GM04504 (cell line): ENCODE data around the gene ARPP19.
"Not testable (repeated sequence)": the region's sequence is repeated elsewhere in the genome, so short reads cannot be mapped to it uniquely, and the experiment has no call there.

Experiments used
- DNase-seq: peaks from one replicate; pipeline ENCODE4 v3.0.0-alpha.2; 2012; ENCODE audit warnings: low read depth

Gene ARPP19, protein sequence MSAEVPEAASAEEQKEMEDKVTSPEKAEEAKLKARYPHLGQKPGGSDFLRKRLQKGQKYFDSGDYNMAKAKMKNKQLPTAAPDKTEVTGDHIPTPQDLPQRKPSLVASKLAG

DNA sequence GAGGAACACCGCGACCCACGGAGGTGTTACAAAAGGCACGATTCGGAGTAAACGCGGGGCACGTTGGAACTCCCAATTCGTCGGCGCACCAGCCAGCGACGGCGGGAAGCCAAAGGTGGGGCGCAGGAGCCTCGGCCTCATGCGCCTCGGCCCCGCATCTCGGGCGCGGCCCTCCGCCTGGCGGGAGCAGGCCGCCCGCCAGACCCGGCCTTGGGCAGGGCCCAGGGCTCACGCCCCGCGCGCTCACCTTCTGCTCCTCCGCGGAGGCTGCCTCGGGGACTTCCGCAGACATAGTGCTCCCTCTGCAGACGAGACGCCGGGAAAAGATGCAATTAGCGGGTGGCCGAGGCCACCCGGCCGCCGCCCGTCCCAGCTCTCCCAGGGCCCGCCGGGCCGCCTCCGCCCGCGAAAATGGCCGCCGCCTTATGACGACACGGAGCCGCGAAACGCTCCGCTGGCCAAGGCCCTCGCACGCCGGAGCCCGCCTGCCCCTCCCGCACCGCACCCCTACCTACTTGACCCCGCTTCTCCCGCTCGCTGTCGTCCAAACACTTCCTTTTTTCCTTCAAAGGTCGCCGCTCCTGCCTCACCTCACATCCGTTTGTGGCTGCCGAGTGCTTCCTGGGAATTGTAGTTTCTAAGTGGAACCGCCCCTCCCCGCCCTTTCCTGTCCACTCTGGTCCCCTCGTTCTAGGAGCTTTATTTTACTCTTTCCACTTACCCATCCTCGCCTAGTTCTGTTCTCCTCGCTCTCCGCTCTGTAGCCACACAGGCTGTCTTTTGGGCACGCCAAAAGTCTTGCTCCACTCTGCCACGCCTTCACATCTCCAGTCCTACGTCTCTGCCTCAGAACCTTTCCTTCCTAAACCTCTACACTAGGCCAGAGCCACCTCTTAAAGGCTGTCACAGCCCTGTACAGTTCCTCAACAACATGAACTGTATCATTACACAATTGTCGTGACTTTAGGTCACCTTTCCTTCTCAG, at the start of gene ARPP19:
Gene ARPP19 (minus strand): TSS at position 430 of the 985 bp plus-strand sequence. CDS start 138 bp downstream, at position 292.
- peak; percentile 68 for DNase-seq

DNA sequence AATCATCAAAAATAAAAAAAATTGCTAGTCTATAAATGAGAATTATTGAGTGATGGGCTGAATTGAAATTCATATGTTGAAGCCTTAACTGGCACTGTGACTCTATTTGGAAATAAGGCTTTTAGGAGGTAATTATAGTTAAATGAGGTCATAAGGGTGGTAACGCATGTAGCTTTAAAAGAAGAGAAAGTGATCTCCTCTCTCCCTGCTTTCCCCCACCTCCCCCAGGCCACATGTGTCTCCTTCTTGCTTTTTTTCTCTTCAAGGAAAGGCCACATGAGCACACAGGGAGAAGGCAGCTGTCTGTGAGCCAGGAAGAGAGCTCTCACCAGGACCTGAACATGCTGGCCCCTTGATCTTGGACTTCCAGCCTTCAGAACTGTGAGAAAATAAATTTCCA, 48.2 kb upstream of the ARPP19 start:
- no peak for DNase-seq

DNA sequence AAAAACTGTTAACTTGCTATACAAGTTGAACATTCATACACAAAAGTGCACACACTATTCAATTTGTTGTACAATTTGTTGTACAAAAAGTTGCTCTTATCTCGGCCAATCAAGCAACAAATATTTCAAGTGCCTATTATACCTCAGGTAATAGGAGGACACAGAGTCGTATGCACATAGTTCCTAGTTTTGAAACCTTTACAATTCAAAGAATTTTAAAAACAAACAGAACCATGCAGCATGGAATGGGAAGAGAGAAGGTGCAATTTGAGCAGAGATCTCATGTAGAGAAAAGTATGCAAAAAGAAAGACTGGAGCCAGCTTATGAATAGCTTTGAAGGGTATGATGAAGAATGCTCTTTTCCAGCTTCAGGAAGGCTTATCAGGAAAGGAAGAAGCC, 46.5 kb upstream of the ARPP19 start:
- DNase-seq: no peak

DNA sequence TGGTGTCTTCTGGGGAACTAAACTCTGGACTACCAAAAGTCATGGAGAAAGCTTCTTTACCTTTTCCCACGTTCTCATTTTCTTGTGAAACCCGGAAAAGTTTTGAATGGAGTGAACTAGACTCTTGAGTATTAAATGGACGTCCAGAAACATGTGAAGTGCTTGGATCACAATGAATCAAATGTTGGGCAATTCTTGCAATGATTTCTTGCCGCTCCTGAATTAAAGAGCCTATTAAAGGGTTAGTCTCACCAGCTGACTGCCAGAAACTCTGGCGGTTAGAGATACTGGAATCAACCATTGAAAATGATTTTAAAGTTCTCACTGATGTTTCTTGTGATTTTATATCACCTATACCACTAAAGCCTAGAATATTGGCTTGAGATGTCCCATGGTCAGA, 40.8 kb upstream of the ARPP19 start:
- DNase-seq: no peak

DNA sequence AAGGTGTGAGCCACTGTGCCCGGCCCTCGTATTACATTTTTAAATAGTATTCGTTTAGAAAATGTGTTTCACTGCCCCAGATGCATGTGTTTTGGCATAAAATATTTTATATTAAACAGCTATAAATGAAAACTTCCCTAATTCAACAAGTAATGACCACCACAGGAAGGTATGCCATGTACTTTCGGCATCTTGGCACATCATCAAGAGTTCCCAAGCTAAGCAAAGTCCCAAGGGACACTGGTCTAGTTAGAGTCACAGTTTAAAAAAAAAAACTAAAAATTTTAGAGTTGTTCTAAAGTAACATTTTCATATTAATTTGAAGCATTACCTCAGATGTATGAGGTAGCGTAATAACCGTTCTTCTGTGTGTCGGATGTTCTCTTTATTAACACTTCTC, 15.6 kb upstream of the ARPP19 start:
- no peak for DNase-seq

DNA sequence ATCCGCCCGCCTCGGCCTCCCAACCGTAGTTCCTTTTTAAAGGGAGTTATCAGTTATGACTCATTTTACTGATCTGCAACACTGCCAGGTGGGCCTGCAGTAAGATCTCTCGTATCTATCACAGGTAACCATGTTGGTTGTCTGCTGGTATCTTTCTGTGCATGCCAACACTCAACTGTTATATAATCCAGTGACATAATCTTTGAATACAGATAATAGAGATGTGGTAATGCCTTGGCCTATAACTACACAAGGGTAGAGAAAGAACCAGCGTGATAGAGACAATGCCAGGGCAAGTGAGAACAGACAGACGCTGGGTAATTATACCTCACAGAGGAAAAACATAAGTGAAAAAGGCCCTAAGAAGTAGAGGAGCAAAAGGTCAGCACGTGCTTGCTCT, 11.0 kb upstream of the ARPP19 start:
- DNase-seq: no peak

DNA sequence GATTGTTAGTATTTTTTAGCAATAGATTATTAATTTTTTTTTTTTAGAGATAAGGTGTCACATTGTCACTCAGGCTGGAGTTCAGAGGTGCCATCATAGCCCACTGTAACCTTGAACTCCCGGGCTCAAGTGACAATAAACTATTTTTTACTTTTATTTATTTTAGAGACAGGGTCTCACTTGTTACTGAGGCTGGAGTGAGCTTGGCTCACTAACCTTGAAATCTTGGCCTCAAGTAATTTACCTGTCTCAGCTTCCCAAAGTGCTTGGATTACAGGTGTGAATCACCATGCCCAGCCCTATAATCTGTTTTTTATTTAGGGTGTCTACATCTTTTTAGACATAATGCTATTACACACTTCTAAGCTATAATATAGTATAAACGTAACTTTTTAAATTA, 7.9 kb upstream of the ARPP19 start:
- DNase-seq: no peak

DNA sequence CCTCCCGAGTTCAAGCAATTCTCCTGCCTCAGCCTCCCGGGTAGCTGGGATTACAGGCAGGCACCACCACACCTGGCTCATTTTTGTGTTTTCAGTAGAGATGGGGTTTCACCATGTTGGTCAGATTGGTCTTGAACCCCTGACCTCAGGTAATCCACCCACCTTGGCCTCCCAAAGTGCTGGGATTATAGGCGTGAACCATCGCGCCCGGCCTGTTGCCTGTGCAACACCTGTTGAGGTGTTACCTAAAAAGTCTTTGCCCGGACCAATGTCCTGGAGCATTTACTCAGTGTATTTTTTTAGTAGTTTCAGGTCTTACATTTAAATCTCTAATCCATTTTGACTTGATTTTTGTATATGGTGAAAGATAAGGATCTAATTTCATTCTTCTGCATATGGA, 6.7 kb upstream of the ARPP19 start:
- DNase-seq: not testable (repeated sequence)

DNA sequence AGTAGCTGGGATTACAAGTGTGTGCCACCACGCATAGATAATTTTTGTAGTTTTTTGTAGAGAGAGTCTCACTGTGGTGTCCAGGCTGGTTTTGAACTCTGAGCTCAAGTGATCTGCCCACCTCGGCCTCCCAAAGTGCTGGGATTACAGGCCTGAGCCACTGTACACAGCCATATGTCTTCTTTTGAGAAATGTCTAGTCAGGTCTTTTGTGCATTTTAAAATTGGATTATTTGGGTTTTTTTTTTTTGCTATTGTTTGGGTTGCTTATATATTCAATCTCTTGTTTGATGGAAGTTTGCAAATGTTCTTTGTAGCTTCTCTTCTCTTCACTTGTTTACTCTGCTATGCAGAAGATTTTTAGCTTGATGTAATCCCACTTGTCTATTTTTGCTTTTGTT, 6.2 kb upstream of the ARPP19 start:
- no peak for DNase-seq

DNA sequence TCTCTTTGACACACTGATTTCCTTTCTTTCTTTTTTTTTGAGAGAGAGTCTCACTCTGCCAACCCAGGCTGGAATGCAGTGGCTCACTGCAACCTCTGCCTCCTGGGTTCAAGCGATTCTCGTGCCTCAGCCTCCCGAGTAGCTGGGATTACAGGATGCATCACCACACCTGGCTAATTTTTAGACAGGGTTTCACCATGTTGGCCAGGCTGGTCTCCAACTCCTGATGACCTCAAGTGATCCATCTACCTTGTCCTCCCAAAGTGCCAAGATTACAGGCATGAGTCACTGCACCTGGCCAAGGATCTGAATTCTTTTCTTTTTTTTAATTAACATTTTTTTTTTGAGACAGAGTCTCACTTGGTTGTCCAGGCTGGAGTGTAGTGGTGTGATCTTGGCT, 5.8 kb upstream of the ARPP19 start:
- DNase-seq: not testable (repeated sequence)

DNA sequence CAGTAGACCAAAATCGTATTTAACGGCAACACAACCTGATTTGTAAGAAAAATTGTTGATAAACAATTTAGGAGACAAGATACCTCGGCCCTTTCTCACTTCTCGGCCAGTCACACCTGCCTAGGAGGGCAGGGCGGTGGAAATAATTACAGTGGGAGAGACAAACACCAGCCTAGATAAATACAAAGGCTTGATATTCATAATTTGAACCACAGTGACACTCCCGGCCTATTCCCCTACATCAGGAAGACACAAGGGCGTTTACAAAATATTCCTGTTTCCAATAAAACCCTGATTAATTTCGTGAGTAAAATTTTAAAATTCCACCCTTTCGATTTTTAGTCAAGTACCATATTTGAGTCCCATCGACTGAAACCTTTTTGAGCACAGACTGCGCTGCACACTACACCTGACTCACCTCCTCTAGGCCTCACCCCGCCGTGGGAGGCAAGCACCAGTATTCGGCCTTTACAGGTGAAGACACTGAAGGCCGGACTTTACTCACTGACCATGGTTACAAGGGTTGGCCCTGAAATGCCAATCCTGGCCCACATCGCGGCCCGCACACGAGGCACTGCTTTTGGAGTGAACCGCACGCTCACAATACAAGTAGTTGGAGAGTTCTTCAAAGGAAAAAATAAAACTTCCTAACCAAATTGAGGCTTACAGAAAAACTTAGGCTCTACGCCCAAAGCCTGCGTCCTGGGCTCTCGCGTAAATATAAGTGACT, 794 bp downstream of the ARPP19 start:
- DNase-seq: no peak

DNA sequence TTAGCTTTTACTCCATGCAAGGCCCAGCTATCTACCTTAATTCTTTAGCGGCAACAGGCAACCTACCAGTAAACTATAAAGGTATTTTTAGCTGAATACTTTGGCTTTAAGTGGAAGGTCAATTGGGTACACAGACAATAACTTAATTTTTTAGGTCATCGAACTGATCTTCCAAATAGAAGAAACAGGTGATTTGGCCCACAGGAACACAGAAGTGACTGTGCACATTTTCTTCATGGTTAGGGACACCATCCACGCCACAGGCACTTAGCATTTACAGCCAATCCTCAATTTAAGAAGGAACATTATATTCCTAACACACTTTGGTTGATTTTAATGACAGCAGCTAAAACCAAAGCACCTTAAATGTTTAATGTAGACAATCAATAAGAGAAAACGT, 1.9 kb downstream of the ARPP19 start:
- no peak for DNase-seq

DNA sequence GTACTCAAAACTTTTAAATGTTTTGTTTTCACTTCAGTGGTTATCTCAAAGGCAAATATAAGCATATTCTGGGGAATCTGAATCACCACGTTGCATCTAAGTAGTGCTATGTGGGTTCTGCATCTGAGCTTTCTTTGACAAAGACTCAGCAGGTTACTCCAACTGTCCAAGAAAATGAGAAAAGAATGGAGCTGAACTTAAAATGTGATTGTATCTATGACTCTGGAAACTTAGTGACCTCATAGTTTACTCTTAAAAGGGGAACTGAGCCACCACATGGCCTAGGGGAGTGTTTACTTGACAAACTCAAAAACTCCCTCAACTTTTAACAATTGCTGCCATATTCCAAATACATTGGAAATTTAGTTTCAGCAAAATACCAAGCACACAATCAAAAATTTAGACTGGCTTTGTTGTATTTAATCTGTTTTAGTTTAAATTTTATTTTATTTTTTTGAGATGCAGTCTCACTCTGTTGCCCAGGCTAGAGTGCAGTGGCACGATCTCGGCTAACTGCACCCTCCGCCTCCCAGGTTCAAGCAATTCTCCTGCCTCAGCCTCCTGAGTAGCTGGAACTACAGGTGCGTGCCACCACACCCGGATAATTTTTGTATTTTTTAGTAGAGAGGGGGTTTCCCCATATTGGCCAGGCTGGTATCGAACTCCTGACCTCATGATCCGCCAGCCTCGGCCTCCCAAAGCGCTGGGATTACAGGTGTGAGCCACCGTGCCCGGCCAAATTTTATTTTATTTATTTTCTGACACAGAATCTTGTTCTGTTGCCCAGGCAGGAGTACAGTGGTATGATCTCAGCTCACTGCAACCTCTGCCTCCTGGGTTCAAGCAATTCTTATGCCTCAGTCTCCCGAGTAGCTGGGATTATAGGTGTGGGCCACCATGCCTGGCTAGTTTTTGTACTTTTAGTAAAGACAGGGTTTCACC, 3.1 kb downstream of the ARPP19 start:
- DNase-seq: not testable (repeated sequence)

DNA sequence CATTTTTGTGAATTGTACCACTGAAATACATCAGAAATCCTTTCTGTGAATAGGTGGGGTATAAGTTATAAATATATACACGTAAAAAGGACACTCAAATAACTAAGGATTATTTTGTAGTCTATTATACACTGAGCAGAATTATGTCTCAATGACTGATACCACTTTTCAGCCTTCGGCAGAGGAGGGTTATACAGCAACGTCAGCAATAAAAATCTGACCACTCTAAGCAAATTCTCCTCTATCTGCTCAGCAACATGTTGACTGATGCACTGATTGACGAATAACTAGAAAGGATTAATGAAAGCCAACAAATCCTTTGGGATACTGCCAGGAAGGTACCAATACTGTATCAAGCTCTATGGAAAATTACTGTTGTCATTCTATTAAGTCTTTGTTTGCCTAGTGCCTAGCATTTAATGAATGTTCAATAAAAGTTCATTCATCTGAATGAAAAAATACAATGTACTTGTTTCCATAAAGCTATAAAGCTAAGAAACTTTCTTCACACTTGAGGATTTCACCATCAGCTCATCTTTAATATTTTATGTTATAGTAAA, 5.2 kb downstream of the ARPP19 start:
- DNase-seq: no peak

DNA sequence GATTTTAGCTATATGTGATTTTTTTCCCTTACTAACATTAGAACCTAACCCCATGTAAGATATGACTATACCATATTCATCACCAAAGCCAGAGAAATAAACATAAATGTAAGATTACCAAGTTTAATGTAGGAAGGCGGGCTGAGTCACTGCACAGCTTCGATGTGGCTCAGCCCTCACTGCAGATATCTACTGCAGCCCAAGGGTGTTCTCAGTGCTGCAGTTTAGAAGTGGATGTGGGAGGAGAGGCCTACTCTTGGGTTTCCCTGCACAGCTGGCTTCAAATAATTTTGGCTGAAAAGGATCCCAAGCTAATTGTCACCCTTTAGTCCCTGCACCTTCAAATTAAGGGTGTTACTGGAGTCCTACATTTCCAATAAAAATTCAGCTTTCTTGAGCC, 9.3 kb downstream of the ARPP19 start:
- DNase-seq: no peak

DNA sequence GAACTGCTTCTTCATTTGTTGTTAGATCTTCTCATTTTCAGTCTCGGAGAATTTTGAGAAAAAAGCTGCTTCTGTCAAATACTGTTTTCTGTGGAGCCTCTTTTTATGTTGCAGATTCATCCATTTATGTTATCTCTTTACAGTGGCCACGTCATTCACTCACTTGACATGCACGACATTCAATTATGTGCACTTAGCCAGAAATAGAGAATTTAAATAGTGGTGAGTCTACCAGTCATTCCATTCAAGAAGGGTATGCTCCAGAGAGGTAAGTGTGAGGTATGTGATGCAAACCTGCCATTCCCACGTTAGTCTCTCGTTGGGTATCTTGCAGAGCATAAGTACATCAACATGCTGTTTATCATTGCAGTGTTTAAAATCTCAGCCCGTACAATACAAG, 9.8 kb downstream of the ARPP19 start:
- DNase-seq: no peak

DNA sequence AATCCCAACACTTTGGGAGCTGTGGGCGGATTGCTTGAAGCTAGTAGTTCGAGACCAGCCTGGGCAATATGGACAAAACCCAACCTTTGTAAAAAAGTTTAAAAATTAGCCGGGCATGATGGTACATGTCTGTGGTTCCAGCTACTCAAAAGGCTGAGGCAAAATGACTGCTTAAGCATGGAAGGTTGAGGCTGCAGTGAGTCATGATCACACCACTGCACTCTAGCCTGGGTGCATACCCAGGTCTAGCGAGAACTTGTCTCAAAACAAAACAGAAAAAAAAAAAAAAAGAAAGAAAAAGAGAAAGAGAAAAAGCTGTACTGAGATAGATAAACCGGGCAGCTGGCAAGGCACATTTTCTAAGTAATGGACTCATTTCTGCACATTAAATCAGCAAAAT, 10.6 kb downstream of the ARPP19 start:
- DNase-seq: no peak

DNA sequence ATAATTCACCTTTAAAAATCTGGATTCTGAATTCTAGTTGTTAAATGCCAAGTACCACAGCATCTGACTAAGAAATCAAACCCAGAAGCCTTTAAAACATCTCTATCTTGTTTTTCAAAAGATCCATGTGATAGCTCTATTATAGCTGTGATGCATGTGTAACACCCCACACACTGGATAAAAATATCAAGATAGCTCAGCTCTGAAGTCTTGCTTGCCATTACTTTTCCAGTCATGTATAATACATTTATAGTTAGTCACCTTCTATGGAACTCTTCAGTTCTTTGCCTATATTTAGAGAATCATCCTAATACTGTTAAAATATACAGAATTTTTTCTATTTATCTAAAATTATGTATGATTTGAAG, 11.6 kb downstream of the ARPP19 start:
- no peak for DNase-seq

DNA sequence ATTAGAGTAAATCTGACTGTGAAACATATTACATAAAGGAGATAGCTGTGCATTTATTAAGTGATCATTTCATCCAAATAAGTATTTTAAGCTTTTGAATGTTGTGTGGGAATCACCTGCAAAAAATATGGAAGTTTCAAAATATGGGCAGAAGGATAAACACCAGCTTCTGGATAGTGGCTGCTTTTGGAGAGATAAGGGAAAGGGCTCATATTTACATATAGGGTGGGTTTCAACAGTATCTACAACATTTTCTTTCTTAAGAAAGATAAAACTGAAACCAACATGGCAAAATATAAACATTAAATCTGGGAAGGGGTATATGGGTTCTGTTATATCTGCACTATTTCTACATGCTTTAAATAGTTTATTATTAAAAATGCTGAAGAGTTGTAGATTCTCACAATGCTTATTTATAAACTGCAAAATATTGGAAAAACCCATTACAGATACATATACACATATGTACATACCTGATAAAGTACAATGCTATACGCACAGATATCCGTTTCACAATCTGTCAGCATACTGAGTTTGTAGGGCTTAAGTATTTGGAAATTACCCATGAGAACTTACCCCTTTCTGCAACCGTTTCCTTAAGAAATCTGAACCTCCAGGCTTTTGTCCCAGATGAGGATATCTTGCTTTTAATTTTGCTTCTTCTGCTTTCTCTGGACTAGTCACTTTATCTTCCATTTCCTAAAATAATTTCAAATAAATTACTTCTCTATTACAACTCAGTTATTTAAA, 12.1 kb downstream of the ARPP19 start:
- DNase-seq: no peak

DNA sequence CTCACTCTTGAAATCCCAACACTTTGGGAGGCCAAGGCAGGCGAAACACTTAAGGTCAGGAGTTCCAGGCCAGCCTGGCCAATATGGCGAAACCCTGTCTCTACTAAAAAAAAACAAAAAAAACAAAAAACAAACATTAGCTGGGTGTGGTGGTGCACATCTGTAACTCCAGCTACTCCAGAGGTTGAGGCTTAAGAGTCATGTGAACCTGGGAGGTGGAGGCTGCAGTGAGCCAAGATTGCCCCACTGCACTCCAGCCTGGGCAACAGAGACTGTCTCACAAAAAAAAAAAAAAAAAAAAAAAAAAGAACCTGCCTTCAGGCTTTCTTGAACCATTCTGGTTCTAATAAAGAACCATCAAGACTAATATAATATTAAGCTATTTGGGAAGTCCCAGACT, 16.5 kb downstream of the ARPP19 start:
- DNase-seq: no peak

DNA sequence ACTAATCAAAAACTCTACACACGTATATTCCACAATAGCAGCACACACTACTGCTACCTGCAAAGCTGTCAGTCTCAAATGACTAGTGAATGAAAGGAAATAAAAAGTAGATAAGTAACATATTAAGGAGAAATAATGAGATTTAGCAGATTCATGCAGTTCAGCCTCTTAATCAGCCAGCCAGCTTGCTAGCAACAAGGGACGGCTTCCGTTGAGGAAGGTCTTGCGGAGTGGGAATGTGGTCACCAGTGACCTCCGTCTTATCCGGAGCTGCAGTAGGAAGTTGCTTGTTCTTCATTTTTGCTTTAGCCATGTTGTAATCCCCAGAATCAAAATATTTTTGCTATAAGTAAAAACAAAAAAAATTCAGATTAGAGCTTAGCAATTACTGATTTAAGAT, 17.1 kb downstream of the ARPP19 start:
- no peak for DNase-seq
